ENCODE measurements around the gene ZNF486.
"Not testable (repeated sequence)": the region's sequence is repeated elsewhere in the genome, so short reads cannot be mapped to it uniquely, and the experiment has no call there.

Gene ZNF486

GRCh38 chr19:20167020-20167644, at the start of gene ZNF486:
TSS of gene ZNF486 (plus strand) at chr19:20167214. CDS start at chr19:20167331, 117 bp downstream.
- peak; percentile 97 for FAIRE-seq

- FAIRE-seq: not testable (repeated sequence)
These were observed 48.8 kb upstream of the ZNF486 start for GRCh38 chr19:20118064-20118839.

- FAIRE-seq: no peak
These were observed 42.1 kb upstream of the ZNF486 start for GRCh38 chr19:20124879-20125278.

GRCh38 chr19:20132933-20133332, 34.1 kb upstream of the ZNF486 start:
- not testable (repeated sequence) for FAIRE-seq

- not testable (repeated sequence) for FAIRE-seq
These were observed 29.3 kb upstream of the ZNF486 start for GRCh38 chr19:20137714-20138113.

GRCh38 chr19:20151617-20152145, 15.3 kb upstream of the ZNF486 start:
- FAIRE-seq: no peak

- not testable (repeated sequence) for FAIRE-seq
These were observed 14.5 kb upstream of the ZNF486 start for GRCh38 chr19:20152506-20152905.

- no peak for FAIRE-seq
These were observed 13.7 kb upstream of the ZNF486 start for GRCh38 chr19:20153281-20153680.

- no peak for FAIRE-seq
These were observed 12.4 kb upstream of the ZNF486 start for GRCh38 chr19:20154636-20155035.

- no peak for FAIRE-seq
These were observed 4.2 kb upstream of the ZNF486 start for GRCh38 chr19:20162821-20163220.

- no peak for FAIRE-seq
These were observed 2.6 kb upstream of the ZNF486 start for GRCh38 chr19:20164456-20164855.

GRCh38 chr19:20165971-20166592, 932 bp upstream of the ZNF486 start:
- peak; percentile 12 for FAIRE-seq

GRCh38 chr19:20167651-20168122, 673 bp downstream of the ZNF486 start:
- FAIRE-seq: no peak

- no peak for FAIRE-seq
These were observed 4.3 kb downstream of the ZNF486 start for GRCh38 chr19:20171285-20171684.

GRCh38 chr19:20175848-20176247, 8.8 kb downstream of the ZNF486 start:
- FAIRE-seq: not testable (repeated sequence)

GRCh38 chr19:20179956-20180355, 12.9 kb downstream of the ZNF486 start:
- FAIRE-seq: not testable (repeated sequence)

GRCh38 chr19:20182222-20182785, 15.3 kb downstream of the ZNF486 start:
- no peak for FAIRE-seq

- FAIRE-seq: no peak
These were observed 19.2 kb downstream of the ZNF486 start for GRCh38 chr19:20186174-20186573.

- no peak for FAIRE-seq
These were observed 30.7 kb downstream of the ZNF486 start for GRCh38 chr19:20197747-20198146.

- FAIRE-seq: no peak
These were observed 42.0 kb downstream of the ZNF486 start for GRCh38 chr19:20209051-20209450.

- not testable (repeated sequence) for FAIRE-seq
These were observed 47.4 kb downstream of the ZNF486 start for GRCh38 chr19:20214366-20214765.

GRCh38 chr19:20221605-20222004, 54.6 kb downstream of the ZNF486 start:
- not testable (repeated sequence) for FAIRE-seq

GRCh38 chr19:20233105-20233504, 66.1 kb downstream of the ZNF486 start:
- FAIRE-seq: no peak

Data from endometrium (tissue), 2 donors.